GM18526 (cell line): ENCODE measurements around the gene HNRNPA2B1.

ENCODE experiments used
- POLR2A ChIP-seq: IDR thresholded peaks from 3 replicates; pipeline ENCODE4 v1.6.1; 2011; ENCODE audit not compliant: insufficient read length; ENCODE audit errors: extremely low read depth

HNRNPA2B1 gene

DNA sequence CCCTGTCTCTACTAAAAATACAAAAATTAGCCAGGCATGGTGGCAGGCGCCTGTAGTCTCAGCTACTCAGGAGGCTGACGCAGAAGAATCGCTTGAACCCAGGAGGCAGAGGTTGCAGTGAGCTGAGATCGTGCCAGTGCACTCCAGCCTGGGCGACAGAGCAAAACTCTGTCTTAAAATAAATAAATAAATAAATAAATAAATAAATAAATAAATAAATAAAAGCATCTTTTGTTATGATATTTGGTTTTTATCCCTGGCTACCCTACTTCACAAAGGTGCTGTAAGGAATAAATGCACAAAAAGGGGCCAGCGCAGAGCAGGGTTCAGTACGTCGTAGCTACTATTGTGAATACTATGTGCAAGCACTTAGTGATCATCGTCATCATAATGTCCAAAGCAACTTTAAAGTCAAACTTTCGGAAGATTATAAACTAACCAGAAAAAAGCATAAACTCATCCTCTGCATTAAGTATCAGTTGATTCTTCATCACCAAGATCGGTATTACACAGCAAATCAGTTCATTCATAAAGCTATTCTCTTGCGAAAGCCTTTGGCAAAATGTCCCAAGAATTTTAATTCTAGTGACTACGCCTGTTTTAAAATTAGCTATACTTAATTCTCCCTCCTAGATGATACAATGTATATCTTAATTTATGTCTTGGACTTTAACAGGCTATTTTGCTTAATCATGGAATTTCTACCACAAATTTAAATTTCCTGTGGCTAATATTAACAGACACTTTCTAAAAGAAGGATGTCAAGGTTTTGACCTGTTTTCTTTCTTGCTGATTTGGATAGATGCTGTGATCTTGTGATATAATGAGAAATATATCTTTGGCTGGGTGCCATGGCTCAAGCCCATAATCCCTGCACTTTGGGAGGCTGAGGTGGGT lies 56.1 kb downstream of the HNRNPA2B1 start:
- no peak for TF ChIP-seq POLR2A

DNA sequence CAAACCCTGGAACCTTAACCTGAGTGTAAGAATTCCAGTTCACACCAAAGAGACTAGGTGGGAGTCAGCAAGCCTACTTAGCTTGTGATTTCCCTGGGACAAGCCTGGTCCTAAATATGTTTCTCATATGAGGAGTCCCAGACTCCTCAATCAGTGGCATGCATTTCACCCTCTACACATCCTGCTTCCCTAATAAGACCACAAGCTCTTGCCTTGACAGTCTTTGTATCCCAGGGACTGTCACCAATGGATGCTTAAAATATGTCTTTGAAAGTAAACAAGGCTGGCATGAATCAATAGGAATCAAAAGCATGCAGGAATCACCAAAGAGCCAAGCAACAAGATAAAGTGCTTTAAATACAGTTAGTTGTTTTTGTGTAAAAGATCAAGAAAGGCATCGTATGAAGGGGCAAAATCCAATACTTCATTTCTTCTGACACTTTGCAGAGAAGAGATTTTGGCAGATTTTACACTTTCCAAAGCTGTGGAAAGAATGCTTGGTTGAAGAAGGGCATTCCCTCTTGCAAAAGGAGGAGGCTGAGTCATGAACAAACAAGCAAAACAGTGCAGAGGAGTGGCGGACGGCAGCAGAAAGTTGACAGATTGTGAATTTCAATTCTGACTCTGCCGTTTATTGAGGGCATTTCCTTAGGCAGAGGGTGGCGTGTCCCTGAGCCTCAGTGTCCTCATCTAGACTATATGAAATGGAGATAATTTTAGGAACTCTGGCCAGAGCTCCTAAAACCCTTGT lies 57.1 kb downstream of the HNRNPA2B1 start:
- no peak for TF ChIP-seq POLR2A

- no peak for TF ChIP-seq POLR2A
Observed at GRCh38 chr7:26141077-26141476, 59.5 kb downstream of the HNRNPA2B1 start.

DNA sequence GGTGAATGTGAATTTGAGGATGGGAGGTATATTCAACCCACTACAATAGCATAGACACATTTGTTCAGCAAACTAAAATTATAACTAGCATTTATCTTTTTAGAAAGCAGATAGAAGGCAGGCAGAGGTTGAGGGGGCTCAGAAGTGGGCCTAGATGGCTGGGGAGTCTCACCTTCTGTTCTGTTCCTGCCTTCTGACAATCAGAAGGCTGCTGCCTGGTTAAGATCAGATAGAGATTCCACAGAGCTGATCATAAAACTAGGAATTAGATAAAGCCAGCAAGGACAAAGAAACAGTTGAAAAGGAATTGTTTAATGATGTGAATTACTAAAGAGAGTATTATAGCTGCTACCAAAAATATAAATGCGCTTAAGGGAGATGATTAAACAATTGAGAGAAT lies 60.2 kb downstream of the HNRNPA2B1 start:
- TF ChIP-seq POLR2A: no peak
